ENCODE data around the gene GRB14. TPM values are rescaled to one million over a fixed set of nuclear protein-coding genes. Genes with fewer than 3 reads are reported as not detected.

GRB14 gene
- total and polyA plus RNA-seq, 7 donors = 0.74 to 30.0 (median 4.8) TPM

- Histone ChIP-seq H3K4me1 (no peaks in the 10 kb centered on the region), H3K4me3 (no peak overlapping the region), H3K36me3 (ENCODE audit: insufficient read depth in 1 of 2, low read depth in 1 of 2) (no peaks in the 10 kb centered on the region), H3K27ac (no peak overlapping the region), H3K9me3 (no peaks in the 10 kb centered on the region), H3K27me3 (ENCODE audit: insufficient read depth in 3 of 3, low read length in 2 of 3) (no peaks in the 10 kb centered on the region)
- peak; percentile 52 for TF ChIP-seq CTCF (IDR thresholded peaks at IDR 0.05)
- intact Hi-C loops (cut with DNase I) = loop anchor here (5.0 kb wide), 1 partner anchor 38 kb away; no protein-coding TSS in a partner anchor
- no peak for DNase-seq
- WGBS, 3 donors = 47 to 59% (median 48%) methylated on average over 3 of the region's 3 CpGs
- peak in 3 of 4 donors; percentile 80 to 93 (median 92) for ATAC-seq
These were observed 21.2 kb downstream of the GRB14 start for GRCh38 chr2:164599954-164600589.

- no peak overlapping the region for H3K27ac ChIP-seq
- no peaks in the 10 kb centered on the region for H3K27me3 ChIP-seq (ENCODE audit: insufficient read depth in 3 of 3, low read length in 2 of 3)
- TF ChIP-seq CTCF (IDR thresholded peaks at IDR 0.05) = no peak
- 54 to 70% (median 57%) methylated on average over 2 of the region's 2 CpGs for WGBS, 3 donors
- no peaks in the 10 kb centered on the region for H3K4me1 ChIP-seq
- no peak overlapping the region for H3K4me3 ChIP-seq
- ATAC-seq = no peak
- no peaks in the 10 kb centered on the region for H3K36me3 ChIP-seq (ENCODE audit: insufficient read depth in 1 of 2, low read depth in 1 of 2)
- no peaks in the 10 kb centered on the region for H3K9me3 ChIP-seq
- DNase-seq = no peak
- intact Hi-C loops (cut with DNase I) = loop anchor here in 1 of 2 donors (5.0 kb wide), 1 partner anchor 36 kb away; no protein-coding TSS in a partner anchor
These were observed 23.3 kb downstream of the GRB14 start for GRCh38 chr2:164597983-164598382.

- H3K27me3 ChIP-seq (ENCODE audit: insufficient read depth in 3 of 3, low read length in 2 of 3) = no peaks in the 10 kb centered on the region
- no peaks in the 10 kb centered on the region for H3K36me3 ChIP-seq (ENCODE audit: insufficient read depth in 1 of 2, low read depth in 1 of 2)
- TF ChIP-seq CTCF (IDR thresholded peaks at IDR 0.05) = no peak
- H3K4me3 ChIP-seq = no peak overlapping the region
- no peaks in the 10 kb centered on the region for H3K4me1 ChIP-seq
- H3K27ac ChIP-seq = no peak overlapping the region
- ATAC-seq = no peak
- no peaks in the 10 kb centered on the region for H3K9me3 ChIP-seq
- 94 to 96% (median 95%) methylated on average over 1 of the region's 1 CpG for WGBS, 3 donors
- intact Hi-C loops (cut with DNase I) = loop anchor here in 1 of 2 donors (5.0 kb wide), 1 partner anchor 33 kb away; no protein-coding TSS in a partner anchor
- DNase-seq = no peak
These were observed 26.3 kb downstream of the GRB14 start for GRCh38 chr2:164595031-164595430.

GRCh38 chr2:164593959-164594358, 27.3 kb downstream of the GRB14 start:
- no peak overlapping the region for H3K27ac ChIP-seq
- no peaks in the 10 kb centered on the region for H3K9me3 ChIP-seq
- no peaks in the 10 kb centered on the region for H3K4me1 ChIP-seq
- no peak for ATAC-seq
- no peak for DNase-seq
- TF ChIP-seq CTCF (IDR thresholded peaks at IDR 0.05) = no peak
- H3K36me3 ChIP-seq (ENCODE audit: insufficient read depth in 1 of 2, low read depth in 1 of 2) = no peaks in the 10 kb centered on the region
- no peaks in the 10 kb centered on the region for H3K27me3 ChIP-seq (ENCODE audit: insufficient read depth in 3 of 3, low read length in 2 of 3)
- intact Hi-C loops (cut with DNase I) = no loop called here
- no peak overlapping the region for H3K4me3 ChIP-seq

- intact Hi-C loops (cut with DNase I) = no loop called here
- ATAC-seq (no peak), DNase-seq (no peak)
- Histone ChIP-seq H3K27ac (no peak overlapping the region), H3K36me3 (ENCODE audit: insufficient read depth in 1 of 2, low read depth in 1 of 2) (no peaks in the 10 kb centered on the region), H3K4me3 (no peak overlapping the region), H3K9me3 (no peaks in the 10 kb centered on the region), H3K27me3 (ENCODE audit: insufficient read depth in 3 of 3, low read length in 2 of 3) (no peaks in the 10 kb centered on the region), H3K4me1 (no peaks in the 10 kb centered on the region)
- no peak for TF ChIP-seq CTCF (IDR thresholded peaks at IDR 0.05)
- 59 to 71% (median 67%) methylated on average over 4 of the region's 4 CpGs for WGBS, 3 donors
These were observed 27.7 kb downstream of the GRB14 start for GRCh38 chr2:164593541-164593940.
